GM19238 (cell line): ENCODE measurements around the gene KRT73.

Experiments
- DNase-seq: peaks from one replicate; pipeline ENCODE4 v3.0.0; 2011; ENCODE audit warnings: low spot score; ENCODE audit not compliant: insufficient read length

Gene KRT73

GRCh38 chr12:52645982-52646381 is 27.6 kb upstream of the KRT73 start:
- DNase-seq = no peak

- no peak for DNase-seq
Observed at GRCh38 chr12:52645120-52645761, 26.9 kb upstream of the KRT73 start.

DNA sequence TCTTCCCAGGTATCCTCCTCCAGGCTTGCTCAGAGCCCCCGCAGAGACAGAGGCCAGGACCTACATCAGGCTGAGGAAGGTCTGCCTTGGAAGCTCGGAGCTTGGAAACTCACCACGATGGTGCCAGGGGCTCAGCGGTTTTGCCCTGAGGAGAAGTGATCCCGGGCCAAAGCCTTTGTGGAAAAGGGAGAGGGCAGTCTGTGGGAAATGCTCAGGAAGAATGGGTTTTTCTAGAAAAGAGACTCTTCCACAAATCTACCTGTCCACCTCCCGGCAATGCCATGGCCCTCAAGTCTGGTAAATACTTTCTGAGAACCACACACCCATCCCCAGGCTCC is 25.7 kb upstream of the KRT73 start:
- no peak for DNase-seq

GRCh38 chr12:52643233-52644077 is 25.1 kb upstream of the KRT73 start:
- no peak for DNase-seq

- no peak for DNase-seq
Observed at GRCh38 chr12:52641468-52641867, 23.1 kb upstream of the KRT73 start.

- DNase-seq = no peak
Observed at GRCh38 chr12:52637299-52637698, 18.9 kb upstream of the KRT73 start.

DNA sequence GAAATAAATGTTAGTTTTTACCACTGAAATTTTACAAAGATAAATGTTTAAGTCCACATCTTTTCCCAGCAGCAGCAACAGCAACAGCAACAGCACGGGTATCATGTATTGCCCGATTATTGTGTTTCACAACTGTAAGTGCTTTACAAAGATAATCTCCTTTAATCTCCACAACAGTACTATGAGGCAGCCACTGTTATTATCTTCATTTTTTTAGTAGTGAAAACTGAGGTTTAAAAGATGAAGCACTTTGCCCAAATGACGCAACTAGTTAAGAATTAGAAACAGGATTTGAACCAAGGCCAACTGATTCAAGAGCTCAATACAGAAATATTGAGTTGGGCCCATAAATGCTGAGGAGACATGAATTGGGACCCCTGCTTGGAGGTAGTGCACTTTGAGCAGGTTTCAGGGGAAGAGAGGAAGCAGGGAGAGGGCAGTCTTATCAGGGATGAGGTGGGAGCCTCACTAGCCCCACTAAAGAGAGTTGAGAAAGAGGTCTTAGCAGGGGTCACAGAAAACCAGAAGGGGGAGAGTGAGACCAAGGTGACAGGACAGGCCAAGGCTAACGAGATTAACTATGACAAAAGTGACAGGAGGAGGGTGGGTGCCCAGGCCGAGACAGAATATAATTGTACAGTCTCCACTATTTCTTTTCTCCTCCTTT is 18.4 kb upstream of the KRT73 start:
- DNase-seq = no peak

DNA sequence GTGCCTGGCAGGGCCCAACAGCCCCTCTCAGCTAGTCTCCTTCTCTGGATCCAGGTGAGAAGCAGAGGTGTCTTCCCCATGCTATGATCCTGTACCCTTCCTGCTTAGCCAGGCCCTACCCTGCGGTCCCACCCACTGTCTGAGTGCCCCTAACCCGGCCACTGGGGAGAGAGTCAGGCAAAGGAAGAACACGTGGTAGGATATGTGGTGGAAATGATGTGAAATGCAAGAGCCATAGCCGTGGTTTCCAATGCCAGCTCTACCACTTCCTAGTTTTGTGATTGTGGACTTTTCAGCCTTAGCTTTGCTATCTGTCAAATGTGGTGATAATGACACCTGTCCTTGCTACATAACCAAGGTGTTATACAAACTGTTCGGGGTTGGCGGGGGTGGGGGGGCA is 17.8 kb upstream of the KRT73 start:
- DNase-seq = no peak

- no peak for DNase-seq
Observed at GRCh38 chr12:52634266-52635056, 16.1 kb upstream of the KRT73 start.

DNA sequence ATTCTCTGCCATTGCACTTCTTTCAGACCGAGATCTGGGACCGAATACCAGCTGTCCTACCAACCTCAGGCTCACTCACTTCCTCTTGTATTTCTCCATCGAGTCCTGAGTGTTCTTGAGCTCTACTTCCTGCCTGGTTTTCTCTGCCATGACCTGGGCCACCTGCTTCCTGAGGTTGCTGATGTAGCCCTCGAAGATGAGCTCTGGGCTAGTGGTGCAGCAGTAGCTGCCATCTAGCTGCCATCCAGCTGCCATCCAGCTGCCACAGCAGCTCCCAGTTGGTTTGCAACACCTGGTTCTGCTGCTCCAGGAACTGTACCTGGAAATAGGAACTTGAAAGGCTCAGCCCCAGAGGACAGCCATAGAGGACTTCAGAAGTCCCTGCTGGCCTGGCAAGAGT is 15.0 kb upstream of the KRT73 start:
- no peak for DNase-seq

DNA sequence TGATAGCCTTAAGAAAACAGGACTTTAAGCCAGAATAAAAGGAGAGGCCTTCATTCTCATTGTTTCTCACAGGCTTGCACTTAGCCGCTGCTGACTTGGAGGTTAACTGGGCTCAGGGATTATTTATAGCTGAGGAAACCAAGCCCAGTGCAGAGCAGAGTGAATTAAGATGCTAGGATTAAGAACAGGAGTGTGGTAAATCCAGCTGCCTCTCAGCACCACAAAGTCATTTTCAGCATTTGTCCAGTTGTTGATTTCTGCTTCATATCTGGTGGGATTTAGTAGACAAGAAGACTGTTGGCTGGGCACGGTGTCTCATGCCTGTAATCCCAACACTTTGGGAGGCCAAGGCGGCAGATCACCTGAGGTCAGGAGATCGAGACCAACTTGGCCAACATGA is 14.3 kb upstream of the KRT73 start:
- DNase-seq = no peak

DNA sequence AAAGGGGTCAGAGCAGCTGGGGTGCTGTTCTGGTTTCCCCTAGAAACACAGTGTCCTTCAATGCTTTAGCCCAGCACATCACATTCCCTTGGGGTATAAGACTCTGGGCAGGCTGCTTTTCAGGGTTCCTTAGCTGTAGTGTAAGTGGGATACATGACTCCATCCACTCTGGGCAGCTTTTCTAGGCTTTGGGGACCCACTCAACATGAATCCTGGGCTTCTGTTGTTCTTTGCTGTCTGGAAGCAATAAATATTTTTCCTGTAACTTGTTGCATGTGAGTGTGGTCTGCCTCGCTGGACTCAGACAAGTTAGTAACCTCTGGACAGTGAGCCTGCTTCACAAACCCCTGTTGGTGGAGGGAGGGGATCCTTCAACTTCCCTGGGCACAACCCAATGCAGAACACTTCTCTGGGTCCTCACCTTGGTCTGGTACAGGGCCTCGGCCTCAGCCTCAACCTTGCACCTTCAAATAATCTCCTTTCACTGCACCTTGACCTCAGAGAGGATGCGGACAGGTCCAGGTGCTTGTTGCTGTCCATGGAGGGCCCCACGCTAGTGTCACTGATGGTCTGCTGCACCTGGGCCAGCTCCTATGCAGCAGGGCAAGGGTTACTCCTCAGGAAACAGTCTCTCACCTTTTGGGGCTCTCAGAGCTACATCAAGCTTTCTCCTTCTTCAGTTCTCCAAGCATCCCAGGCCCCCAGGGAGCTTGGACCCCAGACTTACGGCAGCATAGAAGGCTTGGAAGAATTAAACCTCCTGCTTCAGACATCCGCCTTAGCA is 13.5 kb upstream of the KRT73 start:
- DNase-seq = no peak

- no peak for DNase-seq
Observed at GRCh38 chr12:52631264-52631663, 12.9 kb upstream of the KRT73 start.

- DNase-seq = no peak
Observed at GRCh38 chr12:52630599-52631200, 12.3 kb upstream of the KRT73 start.

DNA sequence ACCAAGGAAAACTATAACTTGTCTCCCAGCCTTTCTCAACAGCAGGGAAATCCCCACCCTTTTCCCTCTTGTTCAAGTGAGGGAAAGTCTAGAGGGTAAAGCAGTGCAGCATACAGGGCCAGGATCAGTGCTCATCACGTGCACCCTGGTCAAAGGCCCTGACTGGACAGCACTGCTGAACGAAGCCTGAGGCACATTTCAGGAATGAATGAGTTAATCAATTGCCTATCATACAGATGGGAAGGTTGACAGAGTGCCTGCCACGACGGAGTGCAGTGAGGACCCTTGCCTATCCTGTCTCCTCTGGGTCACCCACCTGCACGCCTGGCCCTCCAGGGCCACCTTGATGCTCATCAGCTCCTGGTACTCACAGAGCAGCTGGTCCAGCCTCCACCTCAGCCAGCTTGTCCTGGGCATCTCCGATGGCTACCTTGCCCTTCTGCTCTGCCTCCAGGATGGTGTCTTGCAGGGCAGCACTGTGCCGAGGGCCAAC is 11.7 kb upstream of the KRT73 start:
- DNase-seq = no peak

- no peak for DNase-seq
Observed at GRCh38 chr12:52629281-52630007, 11.1 kb upstream of the KRT73 start.

- no peak for DNase-seq
Observed at GRCh38 chr12:52628841-52629240, 10.5 kb upstream of the KRT73 start.

GRCh38 chr12:52628111-52628507 is 9.8 kb upstream of the KRT73 start:
- DNase-seq = no peak

- DNase-seq = no peak
Observed at GRCh38 chr12:52627395-52628110, 9.2 kb upstream of the KRT73 start.
